Measurements from ENCODE around the gene CNOT1.
"Not testable (repeated sequence)": the region's sequence is repeated elsewhere in the genome, so short reads cannot be mapped to it uniquely, and the experiment has no call there.

CNOT1 gene
- long read RNA-seq, donor 1, transcript CNOT1-221 (4 exons, 493 nt): major isoform, 7 of 16 reads
- long read RNA-seq, donor 1, partial matches to known transcripts: 7 of 16 reads
- long read RNA-seq, donor 1, other reads (novel, unspliced or antisense): 0 of 16 reads
- long read RNA-seq, donor 2, transcript CNOT1-221 (4 exons, 493 nt): major isoform, 7 of 14 reads
- long read RNA-seq, donor 2, partial matches to known transcripts: 5 of 14 reads
- long read RNA-seq, donor 2, other reads (novel, unspliced or antisense): 0 of 14 reads
- long read RNA-seq, donor 3, partial matches to known transcripts: 0 of 7 reads
- long read RNA-seq, donor 3, other reads (novel, unspliced or antisense): 0 of 7 reads
- long read RNA-seq, donor 4, transcript CNOT1-221 (4 exons, 493 nt): major isoform, 9 of 14 reads
- long read RNA-seq, donor 4, partial matches to known transcripts: 0 of 14 reads
- long read RNA-seq, donor 4, other reads (novel, unspliced or antisense): 0 of 14 reads
- long read RNA-seq, donor 5, full-length matches to known transcripts: 5 of 5 reads
- long read RNA-seq, donor 5, partial matches to known transcripts: 0 of 5 reads
- long read RNA-seq, donor 5, other reads (novel, unspliced or antisense): 0 of 5 reads
- long read RNA-seq, donor 6, transcript CNOT1-221 (4 exons, 493 nt): major isoform, 7 of 17 reads
- long read RNA-seq, donor 6, partial matches to known transcripts: 6 of 17 reads
- long read RNA-seq, donor 6, other reads (novel, unspliced or antisense): 0 of 17 reads
- long read RNA-seq, donor 7: 0 reads
- long read RNA-seq, donor 8, partial matches to known transcripts: 8 of 15 reads
- long read RNA-seq, donor 8, other reads (novel, unspliced or antisense): 0 of 15 reads

DNA sequence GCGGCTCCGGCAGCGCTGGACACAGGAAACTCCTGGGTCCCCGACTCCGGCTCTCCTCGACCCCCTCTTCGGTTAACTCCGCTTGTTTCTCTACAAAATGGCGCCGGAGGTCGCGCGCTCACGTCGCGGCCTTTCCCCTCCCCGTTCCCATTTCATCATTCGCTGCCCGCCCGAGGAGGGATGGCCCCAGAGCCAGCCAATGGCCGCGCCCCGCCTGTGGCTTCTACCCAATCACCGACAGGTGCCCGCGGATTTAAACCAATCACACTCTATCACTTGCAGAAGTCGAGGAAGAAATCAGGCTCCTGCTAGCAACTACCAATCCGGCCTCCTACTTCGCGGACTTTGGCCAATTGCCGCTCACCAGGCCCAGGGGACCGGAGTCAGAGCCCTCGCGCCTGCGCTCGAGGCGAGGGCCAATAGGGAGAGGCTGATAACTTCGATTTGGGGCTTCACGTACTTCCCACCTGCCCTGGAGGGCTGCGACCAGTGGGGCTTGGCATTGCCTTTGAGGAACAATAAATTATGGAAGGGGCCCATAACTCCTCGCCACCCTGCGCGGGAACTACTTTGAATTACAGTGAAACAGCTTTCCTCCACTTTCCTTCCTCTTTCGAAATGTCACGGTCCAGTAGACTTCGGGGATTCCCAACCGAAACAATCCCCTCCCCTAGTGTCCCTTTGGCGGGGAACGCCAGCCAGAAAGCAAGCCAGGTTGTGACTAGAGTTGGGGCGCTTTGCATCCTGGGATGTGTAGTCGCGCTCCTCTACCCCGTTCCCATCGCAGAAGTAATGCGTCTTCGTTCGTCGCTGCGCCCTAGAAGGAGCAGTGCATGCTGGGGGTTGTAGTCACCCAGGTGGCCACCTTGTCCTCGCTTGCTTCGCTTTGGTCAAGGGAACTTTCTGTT is at the start of gene CNOT1:
Gene CNOT1, minus strand, starts transcription at position 94 of the 908 bp plus-strand sequence. CDS start 30,489 bp downstream, outside the sequence.
- DNase-seq: peak; percentile 98

DNA sequence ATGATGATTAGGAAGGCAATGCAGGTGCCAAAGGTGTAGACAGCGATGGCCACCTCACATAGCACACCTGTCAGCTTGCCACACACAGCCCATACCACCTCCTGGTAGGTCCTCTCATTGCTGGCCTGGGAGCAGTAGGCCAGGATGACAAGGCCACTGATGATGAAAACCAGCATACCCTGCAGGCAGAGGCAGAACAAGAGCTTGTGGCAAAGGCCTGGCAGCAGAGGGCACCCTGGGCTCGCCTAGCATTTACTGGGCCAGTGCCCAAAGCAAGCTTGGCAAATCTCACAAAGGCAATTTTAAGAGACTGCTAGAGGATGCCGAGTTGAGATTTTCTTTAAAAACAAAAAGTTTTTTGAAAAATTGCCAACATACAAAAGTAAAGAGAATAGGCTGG is 49.1 kb upstream of the CNOT1 start:
- DNase-seq: no peak

DNA sequence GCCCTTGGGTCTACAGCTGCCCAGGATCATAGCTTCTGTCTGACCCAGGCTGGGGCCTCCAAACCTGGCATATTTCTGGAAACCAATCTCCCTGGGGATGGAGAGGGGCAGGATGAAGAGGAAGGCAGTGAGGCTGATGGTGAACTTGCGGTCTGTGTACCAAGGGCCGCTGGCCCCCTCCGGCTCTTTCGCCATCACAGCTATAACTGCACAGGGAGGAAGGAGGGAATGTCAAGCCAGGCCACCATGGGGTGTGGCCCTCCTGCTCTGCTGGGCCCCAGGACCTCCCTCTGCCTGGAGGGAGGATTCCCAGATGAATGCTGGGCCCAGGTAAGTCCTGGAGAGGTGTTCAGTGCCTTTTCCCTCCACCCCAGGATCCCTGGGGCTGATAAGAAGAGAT is 48.6 kb upstream of the CNOT1 start:
- no peak for DNase-seq

DNA sequence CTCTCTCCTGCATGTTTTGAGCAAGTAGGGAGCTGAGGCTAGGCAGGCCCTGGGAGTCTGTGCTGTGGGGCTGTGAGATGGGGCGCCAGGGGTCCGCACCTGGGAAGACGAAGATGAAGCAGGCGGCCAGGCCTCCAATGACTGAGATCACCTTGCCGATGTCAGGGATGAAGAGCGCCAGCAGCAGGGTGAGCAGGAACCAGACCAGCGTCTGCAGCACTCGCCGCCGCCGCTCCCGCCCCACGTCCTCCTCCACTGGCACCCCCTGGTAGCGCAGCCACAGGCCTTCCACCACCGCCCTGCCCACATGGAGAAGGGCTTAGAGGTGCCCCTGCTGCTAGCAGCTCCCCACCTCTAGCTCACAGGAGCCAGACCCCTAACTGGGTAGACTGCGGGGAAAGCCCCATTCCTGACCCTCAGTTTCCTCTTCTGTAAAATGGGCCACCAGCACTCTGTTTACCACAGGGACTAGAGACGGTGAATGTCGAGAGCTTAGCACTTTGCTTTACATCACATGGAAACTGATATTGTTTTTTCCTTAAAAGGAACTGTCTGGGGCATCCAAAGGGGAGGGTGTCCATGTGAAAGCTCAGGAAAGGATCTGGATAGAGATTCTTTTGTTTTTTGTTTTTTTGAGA is 41.4 kb upstream of the CNOT1 start:
- no peak for DNase-seq

DNA sequence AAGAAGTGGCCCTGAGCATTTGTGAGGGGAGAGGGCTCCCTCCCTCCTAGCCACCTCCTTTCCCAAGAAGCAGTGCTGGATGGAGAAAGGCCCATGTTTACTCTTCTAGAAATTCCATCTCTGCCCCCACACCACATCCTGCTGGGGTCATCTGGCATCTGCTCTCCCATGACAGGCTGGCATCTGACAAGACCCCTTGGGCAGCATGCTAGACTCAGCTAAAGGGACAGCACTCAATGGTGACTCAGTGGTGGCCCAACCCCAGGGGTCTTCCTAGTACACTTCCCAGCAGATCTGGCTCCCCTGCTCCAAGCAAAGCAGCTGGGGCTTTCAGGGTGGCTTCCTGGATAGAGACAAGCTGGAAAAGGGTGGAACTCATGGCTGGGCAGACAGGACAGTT is 40.6 kb upstream of the CNOT1 start:
- no peak for DNase-seq

DNA sequence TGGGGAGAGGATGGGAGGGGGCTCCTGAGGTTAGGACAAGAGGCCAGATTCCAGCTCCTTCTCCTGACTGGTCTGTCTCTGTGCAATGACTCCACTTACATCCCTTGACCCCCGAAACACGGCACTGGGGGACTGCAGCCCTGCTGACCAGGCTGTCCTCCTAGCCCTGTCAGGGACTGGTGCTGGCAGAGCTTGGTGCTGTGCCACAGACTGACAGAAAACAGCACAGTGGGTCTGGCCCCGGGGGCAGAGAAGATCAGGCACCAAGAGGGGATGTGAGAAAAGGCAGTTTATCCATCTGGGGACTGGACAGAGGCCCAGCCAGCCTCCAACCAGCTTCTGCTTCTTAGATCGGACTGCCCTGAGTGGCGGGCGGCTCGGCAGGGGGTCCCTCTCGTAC is 35.6 kb upstream of the CNOT1 start:
- DNase-seq: no peak

DNA sequence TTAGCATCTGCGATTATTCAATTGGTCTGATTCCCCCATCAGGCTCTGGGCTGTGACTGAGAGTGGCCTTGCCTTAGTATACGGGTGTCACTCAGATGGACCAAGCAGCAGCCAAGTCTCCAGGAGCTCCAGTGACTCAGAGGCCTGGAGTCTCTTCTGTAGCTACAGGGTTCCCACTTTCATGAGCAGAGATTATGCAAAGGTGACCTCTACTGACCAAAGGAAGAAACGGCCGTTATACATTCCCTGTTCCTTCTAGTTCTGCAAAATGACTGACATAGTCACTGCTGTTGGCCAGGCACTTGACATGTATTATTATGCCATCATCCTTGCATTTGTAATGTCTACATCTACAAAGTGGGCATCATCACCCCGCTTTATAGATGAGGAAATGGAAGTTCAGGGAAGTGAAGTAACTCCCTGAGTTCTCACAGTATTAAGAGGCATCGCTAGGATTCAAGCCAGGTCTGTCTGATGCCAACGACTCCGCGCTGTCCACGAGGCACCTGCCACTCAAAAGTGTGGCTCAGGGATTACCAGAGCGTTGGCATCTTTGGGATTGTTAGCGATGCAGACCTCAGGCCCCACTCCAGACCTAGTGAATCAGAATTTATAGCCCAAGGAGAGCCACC is 31.7 kb upstream of the CNOT1 start:
- no peak for DNase-seq

DNA sequence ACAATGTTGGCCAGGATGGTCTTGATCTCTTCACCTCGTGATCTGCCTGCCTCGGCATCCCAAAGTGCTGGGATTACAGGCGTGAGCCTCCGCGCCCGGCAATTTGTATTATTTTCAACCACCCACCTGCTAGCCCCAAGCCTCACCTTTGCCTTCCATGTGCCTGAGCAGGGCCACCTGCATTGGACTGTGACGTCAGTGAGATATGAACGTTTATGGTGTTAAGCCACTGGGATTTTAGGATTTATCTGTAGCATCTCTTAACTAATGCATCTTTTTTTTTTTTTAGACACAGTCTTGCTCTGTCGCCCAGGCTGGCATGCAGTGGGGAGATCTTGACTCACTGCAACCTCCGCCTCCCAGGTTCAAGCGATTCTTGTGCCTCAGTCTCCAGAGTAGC is 30.3 kb upstream of the CNOT1 start:
- not testable (repeated sequence) for DNase-seq

DNA sequence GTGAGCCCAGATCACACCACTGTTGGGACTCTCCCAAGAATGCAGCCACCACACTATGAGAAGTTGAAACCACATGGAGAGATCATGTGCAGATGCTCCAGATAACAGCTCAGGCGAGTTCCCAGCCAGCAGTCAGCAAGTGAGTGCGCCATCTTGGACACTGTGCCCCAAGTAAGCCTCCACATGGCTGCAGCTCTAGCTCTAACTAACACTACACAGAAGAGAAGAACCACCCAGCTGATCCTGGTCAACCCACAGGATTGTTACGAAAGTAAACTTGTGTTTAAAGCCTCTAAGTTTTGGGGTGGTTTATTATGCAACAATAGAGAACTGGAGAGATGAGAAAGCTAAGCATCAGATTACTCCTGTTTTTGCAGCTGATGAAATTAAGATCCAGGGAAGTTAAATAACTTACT is 29.2 kb upstream of the CNOT1 start:
- DNase-seq: no peak

DNA sequence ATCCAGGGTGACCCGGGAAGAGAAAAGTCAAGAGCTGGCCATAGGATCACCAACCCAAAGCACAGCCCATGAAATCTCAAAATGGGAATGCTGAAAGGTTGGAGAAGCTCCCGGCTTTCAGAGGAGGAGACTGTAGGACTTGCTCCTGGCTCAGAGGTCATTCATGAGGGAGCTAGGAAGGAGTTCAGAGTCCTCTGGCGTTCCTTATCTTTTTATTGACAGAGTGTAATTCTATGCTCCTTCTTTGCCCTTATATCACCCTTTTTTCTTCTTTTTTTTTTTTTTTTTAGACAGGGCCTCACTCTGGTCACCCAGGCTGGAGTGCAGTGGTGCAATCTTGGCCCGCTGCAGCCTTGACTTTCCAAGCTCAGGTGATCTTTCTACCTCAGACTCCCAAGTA is 27.3 kb upstream of the CNOT1 start:
- DNase-seq: no peak

DNA sequence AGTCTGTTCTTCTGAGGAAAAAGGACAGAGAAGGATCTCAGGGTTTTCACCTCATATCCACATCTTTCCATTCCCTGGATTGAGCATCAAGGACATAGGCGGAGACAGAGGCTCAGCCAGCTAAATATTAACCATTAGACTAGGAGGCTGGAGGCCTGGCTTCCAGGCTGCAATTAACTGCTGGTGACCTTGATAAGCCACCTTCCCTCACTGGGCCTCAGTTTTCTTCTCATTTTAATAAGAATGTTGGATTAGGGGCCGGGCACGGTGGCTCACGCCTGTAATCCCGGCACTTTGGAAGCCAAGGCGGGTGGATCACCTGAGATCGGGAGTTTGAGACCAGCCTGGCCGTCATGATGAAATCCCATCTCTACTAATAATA is 25.6 kb upstream of the CNOT1 start:
- DNase-seq: no peak

DNA sequence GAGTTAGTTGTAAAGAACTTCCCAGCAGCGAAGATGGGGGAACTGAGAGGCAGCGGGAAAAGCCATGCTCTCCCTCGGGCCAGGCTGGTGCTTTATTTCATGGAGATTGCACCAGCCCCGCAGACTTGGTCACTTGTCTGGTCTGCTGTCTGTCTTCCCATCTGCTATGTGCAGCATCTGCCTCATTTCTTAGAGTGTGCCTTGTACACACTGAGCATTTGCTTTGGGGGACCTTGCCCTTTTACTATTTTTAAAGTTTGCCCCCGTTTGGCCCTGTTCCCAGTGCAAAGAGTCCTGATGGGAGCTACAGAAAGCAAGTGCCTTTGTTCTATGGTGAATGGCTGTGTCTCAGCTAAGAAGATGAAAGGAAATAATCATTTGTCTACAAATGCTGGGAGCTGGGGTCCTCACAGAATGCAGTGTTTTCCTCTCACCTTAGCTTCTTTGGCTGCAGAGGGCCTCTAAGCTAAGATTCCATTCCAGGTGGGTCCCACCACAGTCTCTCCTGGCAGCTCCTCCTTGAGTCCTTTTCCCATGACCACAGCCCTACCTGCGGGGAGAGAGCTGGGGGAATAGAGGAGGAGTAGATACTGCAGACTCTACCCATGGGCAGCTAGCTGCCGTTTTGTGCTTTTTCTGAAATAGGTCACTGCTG is 25.1 kb upstream of the CNOT1 start:
- DNase-seq: no peak

DNA sequence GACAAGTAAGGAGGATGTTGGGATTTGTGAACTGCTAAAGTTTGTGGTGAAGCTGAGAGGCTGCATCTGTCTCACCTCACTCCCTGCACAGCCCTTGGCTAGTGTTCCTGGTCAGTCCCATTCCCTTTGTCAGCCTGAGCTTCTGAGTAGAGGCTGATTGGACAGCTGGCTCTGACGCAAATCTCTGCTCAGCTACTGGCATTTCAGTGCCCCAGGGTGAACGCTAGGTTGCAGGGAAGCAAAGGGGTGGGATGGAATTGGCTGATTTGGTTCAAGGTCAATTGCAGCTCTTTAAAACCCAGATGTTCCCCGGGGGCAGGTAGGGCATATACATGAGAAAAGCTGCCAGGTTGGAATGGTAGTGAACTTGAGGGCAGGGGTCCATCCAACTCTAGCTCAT is 23.1 kb upstream of the CNOT1 start:
- no peak for DNase-seq

DNA sequence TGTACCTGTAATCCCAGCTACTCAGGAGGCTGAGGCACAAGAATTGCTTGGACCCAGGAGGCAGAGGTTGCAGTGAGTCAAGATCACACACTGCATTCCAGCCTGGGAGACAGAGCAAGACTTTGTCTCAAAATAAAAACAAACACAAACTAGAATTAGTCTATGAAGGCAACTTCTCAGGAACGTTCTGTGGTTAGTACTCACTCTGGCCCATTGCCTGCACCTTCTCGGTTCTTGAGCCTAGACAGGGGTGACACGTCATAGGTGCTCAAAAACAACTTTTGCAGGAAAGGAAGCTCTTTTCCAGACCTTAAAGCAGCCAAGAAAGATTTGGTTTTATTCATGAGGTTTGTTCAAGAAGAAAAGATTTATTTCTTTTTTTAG is 22.3 kb upstream of the CNOT1 start:
- no peak for DNase-seq

DNA sequence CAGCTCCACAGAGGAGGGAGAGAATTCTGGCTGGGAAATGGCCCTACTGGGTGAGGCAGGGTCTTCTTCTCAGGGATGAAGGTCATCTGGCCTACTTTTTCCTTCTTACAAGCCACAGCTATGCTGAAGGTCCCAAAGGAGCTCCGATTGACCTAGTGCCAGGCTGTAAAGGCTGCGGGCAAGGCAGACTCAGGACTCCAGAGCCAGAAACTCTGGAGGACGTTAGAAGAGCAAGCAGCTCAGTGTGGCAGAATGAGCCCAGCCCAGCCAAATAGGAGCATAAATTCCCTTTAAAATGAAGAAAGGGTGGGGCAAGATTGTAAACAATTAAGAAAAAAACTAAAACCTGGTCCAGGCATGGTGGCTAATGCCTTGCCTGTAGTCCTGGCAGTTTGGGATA is 20.1 kb upstream of the CNOT1 start:
- DNase-seq: no peak

DNA sequence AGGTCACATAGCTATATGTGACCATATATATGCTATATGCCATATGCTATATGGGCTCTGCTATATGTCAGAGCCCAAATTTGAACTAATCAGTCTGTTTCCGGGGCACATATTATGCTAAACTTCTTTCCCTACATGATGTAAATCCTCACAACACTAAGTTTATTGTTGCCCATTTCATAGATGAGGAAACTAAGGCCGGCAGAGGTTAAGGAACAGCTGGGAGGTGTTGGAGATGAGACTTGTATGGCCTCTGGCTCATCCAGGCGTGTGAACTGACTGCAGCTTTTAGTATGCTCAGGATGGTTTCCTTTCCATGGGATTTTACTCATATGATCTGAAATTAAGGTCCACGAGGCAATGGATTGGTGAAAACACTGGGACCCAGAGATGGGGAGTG is 17.5 kb upstream of the CNOT1 start:
- no peak for DNase-seq

DNA sequence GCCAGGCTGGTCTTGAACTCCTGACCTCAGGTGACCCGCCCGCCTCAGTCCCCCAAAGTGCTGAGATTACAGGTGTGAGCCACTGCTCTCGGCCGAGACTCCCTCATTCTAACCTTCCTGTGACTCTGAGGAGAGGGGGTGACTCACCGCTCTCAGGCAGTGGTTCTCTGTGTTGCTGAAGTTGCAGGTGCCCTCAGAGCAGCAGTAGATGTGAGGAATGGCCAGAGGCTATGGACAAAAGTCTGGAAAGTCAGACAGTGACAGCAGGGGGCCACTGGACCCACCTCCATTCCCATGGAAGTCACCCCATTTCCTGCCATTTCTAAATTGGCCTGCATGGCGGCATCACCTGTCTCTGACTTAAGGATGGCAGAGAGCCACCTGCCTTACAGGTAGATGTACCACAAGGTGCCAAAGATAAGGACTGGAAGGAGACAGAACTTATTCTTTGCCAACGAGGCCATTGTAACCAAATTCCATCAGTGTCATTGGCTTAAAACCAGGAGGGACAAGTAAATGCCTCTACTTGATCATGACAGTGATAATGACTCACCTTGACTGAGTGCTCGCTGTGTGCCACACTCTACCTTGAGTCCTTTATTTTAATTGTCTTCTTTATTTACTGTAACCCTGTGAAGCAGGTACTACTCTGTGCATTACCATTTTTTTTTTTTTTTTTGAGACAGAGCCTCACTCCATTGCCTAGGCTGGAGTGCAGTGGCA is 15.3 kb upstream of the CNOT1 start:
- DNase-seq: no peak

DNA sequence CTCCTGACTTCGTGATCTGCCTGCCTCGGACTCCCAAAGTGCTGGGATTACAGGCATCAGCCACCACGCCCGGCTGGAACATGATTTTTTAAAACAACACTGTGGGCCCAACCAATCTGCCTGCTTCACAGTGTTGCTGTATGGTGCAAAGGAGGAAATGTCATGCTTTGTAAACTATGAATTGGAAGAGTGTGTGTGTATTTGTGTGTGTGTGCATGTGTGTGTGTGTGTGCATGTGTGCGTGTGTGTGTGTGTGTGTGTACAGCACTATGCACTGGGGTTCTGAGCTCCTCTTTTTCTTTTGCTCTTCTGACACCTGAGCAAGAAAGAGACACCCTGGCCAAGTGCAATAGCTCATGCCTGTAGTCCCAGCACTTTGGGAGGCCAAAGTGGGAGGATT is 14.5 kb upstream of the CNOT1 start:
- no peak for DNase-seq

DNA sequence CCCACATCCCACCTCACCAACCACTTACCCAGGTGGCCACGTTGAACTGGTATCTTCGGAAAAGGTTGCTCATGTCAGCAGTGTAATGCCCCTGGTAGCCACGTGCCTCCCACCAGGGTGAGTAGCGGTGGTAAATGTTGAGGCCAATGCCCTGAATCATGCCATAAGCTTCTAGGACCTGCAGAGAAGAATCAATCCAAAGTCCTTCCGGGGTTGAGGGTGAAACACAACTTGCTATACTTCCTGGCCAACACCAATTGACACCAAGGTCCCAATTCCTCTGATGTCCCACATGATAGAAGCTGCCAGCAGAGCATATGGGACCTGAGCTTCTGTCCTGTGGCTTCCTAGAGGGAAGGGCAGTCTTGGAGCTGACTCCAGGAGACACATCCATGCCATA is 11.3 kb upstream of the CNOT1 start:
- DNase-seq: no peak

DNA sequence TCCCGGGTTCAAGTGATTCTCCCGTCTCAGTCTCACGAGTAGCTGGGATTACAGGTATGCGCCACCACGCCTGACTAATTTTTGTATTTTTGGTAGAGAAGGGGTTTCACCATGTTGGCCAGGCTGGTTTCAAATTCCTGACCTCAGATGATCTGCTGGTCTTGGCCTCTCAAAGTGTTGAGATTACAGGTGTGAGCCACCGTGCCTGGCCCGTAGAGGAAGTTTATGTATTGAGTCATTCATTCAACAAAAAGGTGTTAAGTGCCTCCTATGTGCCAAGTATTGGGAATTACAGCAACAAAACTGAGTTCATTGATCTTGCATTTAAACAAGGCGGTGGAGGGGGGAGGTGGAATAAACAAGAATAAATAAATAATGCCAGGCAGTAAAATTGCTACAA is 10.2 kb upstream of the CNOT1 start:
- DNase-seq: no peak
